ENCODE data around the gene METTL21A. TPM values are rescaled to one million over a fixed set of nuclear protein-coding genes. Genes with fewer than 3 reads are reported as not detected.
"Not testable (repeated sequence)": the region's sequence is repeated elsewhere in the genome, so short reads cannot be mapped to it uniquely, and the experiment has no call there.

The METTL21A gene
- total RNA-seq, 6 donors from 2014 or later: 6.7 to 29.2 (median 13.5) TPM

DNA sequence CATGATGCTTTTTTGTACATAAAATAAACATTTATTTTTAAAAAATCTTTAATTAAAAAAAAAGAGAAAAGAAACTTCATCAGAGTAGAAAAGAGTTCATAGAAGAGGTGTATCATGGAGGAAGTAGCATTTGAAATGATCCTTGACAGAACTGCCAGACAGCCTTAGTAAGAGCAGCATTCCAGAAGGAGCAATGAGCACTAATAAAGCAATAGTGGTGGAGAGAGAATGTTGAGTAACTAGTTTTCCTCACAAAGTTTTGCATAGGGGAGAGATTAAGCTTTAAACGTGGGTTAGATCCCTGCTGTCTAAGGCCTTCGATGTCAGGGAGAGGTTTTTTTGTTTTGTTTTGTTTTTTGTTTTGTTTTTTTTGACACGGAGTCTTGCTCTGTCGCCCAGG is 29.8 kb upstream of the METTL21A start:
- Histone ChIP-seq H3K9me3 (no peaks in the 10 kb centered on the region), H3K4me3 (no peak overlapping the region), H3K27ac (no peak overlapping the region), H3K27me3 (no peaks in the 10 kb centered on the region), H3K4me1 (no peaks in the 10 kb centered on the region), H3K36me3 (no peaks in the 10 kb centered on the region)
- DNase-seq: no peak
- TF ChIP-seq POLR2AphosphoS5 (IDR thresholded peaks at IDR 0.05) (no peak), CTCF (IDR thresholded peaks at IDR 0.05) (no peak), POLR2A (IDR thresholded peaks at IDR 0.05) (no peak), EP300 (IDR thresholded peaks at IDR 0.05) (no peak)
- 61 to 76% methylated on average over 4 of the region's 4 CpGs for WGBS, 2 donors
- no peak for ATAC-seq (ENCODE audit: low FRiP score in 2 of 2)

- H3K36me3 ChIP-seq; H3K4me1 ChIP-seq; ATAC-seq (ENCODE audit: low FRiP score in 2 of 2); H3K27ac ChIP-seq; H3K4me3 ChIP-seq; H3K27me3 ChIP-seq; DNase-seq; H3K9me3 ChIP-seq: not testable (repeated sequence)
- WGBS, 2 donors: 92% methylated on average over 7 of the region's 7 CpGs
Observed at GRCh38 chr2:207646582-207646981, 21.4 kb upstream of the METTL21A start.

GRCh38 chr2:207643892-207644291 is 18.7 kb upstream of the METTL21A start:
- TF ChIP-seq POLR2A (IDR thresholded peaks at IDR 0.05): no peak
- no peak for TF ChIP-seq EP300 (IDR thresholded peaks at IDR 0.05)
- no peak for TF ChIP-seq CTCF (IDR thresholded peaks at IDR 0.05)
- no peak for TF ChIP-seq POLR2AphosphoS5 (IDR thresholded peaks at IDR 0.05)
- H3K4me3 ChIP-seq: no peak overlapping the region
- H3K36me3 ChIP-seq: no peaks in the 10 kb centered on the region
- no peak overlapping the region for H3K27ac ChIP-seq
- no peaks in the 10 kb centered on the region for H3K4me1 ChIP-seq
- DNase-seq: no peak
- H3K9me3 ChIP-seq: peaks cover 0 to 9% (median 0%) of the 10 kb centered on the region in 4 donors
- no peak for ATAC-seq (ENCODE audit: low FRiP score in 2 of 2)
- no peaks in the 10 kb centered on the region for H3K27me3 ChIP-seq
- WGBS, 2 donors: 93 to 98% methylated on average over 1 of the region's 1 CpG

DNA sequence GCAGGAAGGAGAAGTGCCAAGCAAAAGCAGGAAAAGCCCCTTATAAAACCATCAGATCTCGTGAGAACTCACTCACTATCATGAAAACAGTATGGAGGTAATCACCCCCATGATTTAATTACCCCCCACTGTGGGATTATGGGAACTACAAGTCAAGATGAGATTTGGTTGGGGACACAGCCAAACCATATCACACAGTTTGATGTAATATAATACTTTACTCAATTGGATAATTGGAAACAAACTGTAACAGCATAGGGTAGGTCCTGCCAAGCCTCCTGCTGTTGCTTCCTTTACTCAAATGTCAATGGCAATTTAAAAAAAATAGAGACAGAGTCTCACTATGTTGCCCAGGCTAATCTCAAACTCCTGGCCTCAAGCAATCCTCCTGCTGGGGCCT is 15.5 kb upstream of the METTL21A start:
- Histone ChIP-seq H3K36me3 (no peaks in the 10 kb centered on the region), H3K27me3 (no peaks in the 10 kb centered on the region), H3K9me3 (peaks cover 0 to 9% (median 0%) of the 10 kb centered on the region in 4 donors), H3K4me1 (no peaks in the 10 kb centered on the region), H3K4me3 (no peak overlapping the region), H3K27ac (no peak overlapping the region)
- DNase-seq (no peak), ATAC-seq (ENCODE audit: low FRiP score in 2 of 2) (no peak)
- WGBS, 2 donors: 71% methylated on average over 1 of the region's 1 CpG
- TF ChIP-seq POLR2A (IDR thresholded peaks at IDR 0.05) (no peak), POLR2AphosphoS5 (IDR thresholded peaks at IDR 0.05) (no peak), EP300 (IDR thresholded peaks at IDR 0.05) (no peak), CTCF (IDR thresholded peaks at IDR 0.05) (no peak)

- Histone ChIP-seq H3K36me3 (no peaks in the 10 kb centered on the region), H3K4me1 (no peaks in the 10 kb centered on the region), H3K4me3 (no peak overlapping the region), H3K27me3 (no peaks in the 10 kb centered on the region), H3K27ac (no peak overlapping the region), H3K9me3 (peaks cover 0 to 9% (median 0%) of the 10 kb centered on the region in 4 donors)
- DNase-seq (no peak), ATAC-seq (ENCODE audit: low FRiP score in 2 of 2) (no peak)
- TF ChIP-seq EP300 (IDR thresholded peaks at IDR 0.05) (no peak), CTCF (IDR thresholded peaks at IDR 0.05) (no peak), POLR2AphosphoS5 (IDR thresholded peaks at IDR 0.05) (no peak)
Observed at GRCh38 chr2:207640160-207640559, 15.0 kb upstream of the METTL21A start.

GRCh38 chr2:207639288-207639687 is 14.1 kb upstream of the METTL21A start:
- not testable (repeated sequence) for ATAC-seq (ENCODE audit: low FRiP score in 2 of 2); H3K4me1 ChIP-seq
- 94 to 100% methylated on average over 3 of the region's 3 CpGs for WGBS, 2 donors

More at GRCh38 chr2:207639288-207639687, 14.1 kb upstream of the METTL21A start:
- H3K27ac ChIP-seq, H3K27me3 ChIP-seq, H3K4me3 ChIP-seq, DNase-seq, H3K36me3 ChIP-seq, H3K9me3 ChIP-seq: not testable (repeated sequence)

Data from upper lobe of left lung (tissue), 6 donors.